GM12878 (cell line): Measurements from ENCODE around the gene CNPY1. TPM values are rescaled to one million over a fixed set of nuclear protein-coding genes. Genes with fewer than 3 reads are reported as not detected.

ENCODE experiments used
- ATAC-seq: fragments of 200-7000 bp; cut with Tn5 transposase; 3 replicates; pipeline ENCODE4 v1.9.1; 2020; ENCODE audit warnings: mild to moderate bottlenecking, moderate library complexity
- BruUV-seq: library from RNA; stranded (reverse); fragments of 400-500 nt; replicated peaks from 2 replicates; lab custom pipeline; 2021; lab: Mats Ljungman, UMichigan
- CTCF ChIA-PET: fragments of 300-600 bp; sonication (Branson Sonifier 250); formaldehyde crosslinking; extraction: SDS; loops from one replicate; lab custom pipeline; 2021; ENCODE audit warnings: inconsistent platforms; lab: Yijun Ruan, JAX
- POLR2A ChIA-PET: fragments of 350-600 bp; formaldehyde crosslinking; extraction: SDS; loops from one replicate; lab custom pipeline; 2021; ENCODE audit warnings: inconsistent platforms; lab: Charles Lee
- RAD21 ChIA-PET: fragments of 300-600 bp; sonication (Branson Sonifier 250); formaldehyde crosslinking; loops from one replicate; lab custom pipeline; 2023; ENCODE audit warnings: antibody characterized with exemption; ENCODE audit not compliant: unreplicated experiment; lab: Charles Lee
- SMC1A ChIA-PET: fragments of 300-600 bp; sonication (Branson Sonifier 250); formaldehyde crosslinking; loops from one replicate; lab custom pipeline; 2023; ENCODE audit not compliant: unreplicated experiment, uncharacterized antibody; lab: Charles Lee
- DNase-seq: peaks from one replicate; pipeline ENCODE4 v3.0.0-alpha.2; 2011; ENCODE audit warnings: low read depth, low spot score
- FAIRE-seq: peaks from 3 replicates; lab custom pipeline; 2011; peaks lifted over from hg19 to GRCh38; lab: Jason Lieb, UNC
- H2AFZ ChIP-seq: 2 replicates; pipeline ENCODE4 v1.6.0; 2011; ENCODE audit warnings: low read depth, low read length, control low read depth; ENCODE audit not compliant: control insufficient read depth
- H3K27ac ChIP-seq: 2 replicates; pipeline ENCODE4 v1.5.1; 2011; ENCODE audit warnings: control low read depth; ENCODE audit not compliant: control insufficient read depth, insufficient read depth
- H3K27me3 ChIP-seq, 2 experiments: replicated peaks in 1 of 2; 2 replicates each; pipeline versions ENCODE4 v1.6.0 to v1.6.1; 2011; ENCODE audit warnings: low read length in 1 of 2; ENCODE audit not compliant: control insufficient read depth in 2 of 2, insufficient read depth in 2 of 2
- H3K36me3 ChIP-seq, 2 experiments: 2 replicates each; pipeline ENCODE4 v1.5.1; 2011; ENCODE audit warnings: low read length in 1 of 2; ENCODE audit not compliant: control insufficient read depth in 2 of 2, insufficient read depth in 2 of 2
- H3K4me1 ChIP-seq: 2 replicates; pipeline ENCODE4 v1.6.1; 2011; ENCODE audit warnings: mild to moderate bottlenecking, low read length, moderate library complexity, mixed read lengths; ENCODE audit not compliant: control insufficient read depth, insufficient read depth
- H3K4me2 ChIP-seq: 2 replicates; pipeline ENCODE4 v1.6.0; 2011; ENCODE audit warnings: control low read depth; ENCODE audit not compliant: control insufficient read depth, insufficient read depth
- H3K4me3 ChIP-seq: fragments of 200-600 bp; sonication (generic); 2 replicates; pipeline ENCODE4 v1.5.1; 2016
- H3K79me2 ChIP-seq: 2 replicates; pipeline ENCODE4 v1.6.0; 2011; ENCODE audit warnings: low read length; ENCODE audit not compliant: control insufficient read depth, insufficient read depth
- H3K9ac ChIP-seq: 2 replicates; pipeline ENCODE4 v1.8.0; 2011; ENCODE audit warnings: low read length, control low read depth, mixed read lengths; ENCODE audit not compliant: control insufficient read depth, insufficient read depth
- H3K9me3 ChIP-seq: replicated peaks from 3 replicates; pipeline ENCODE4 v1.5.1; 2011; ENCODE audit warnings: mild to moderate bottlenecking, low read length; ENCODE audit not compliant: control insufficient read depth, insufficient read depth
- H4K20me1 ChIP-seq: 2 replicates; pipeline ENCODE4 v1.6.0; 2011; ENCODE audit not compliant: control insufficient read depth, insufficient read depth
- BMI1 ChIP-seq: fragments of 450-650 bp; IDR thresholded peaks from 2 replicates; pipeline ENCODE4 v1.6.1; 2016; ENCODE audit warnings: mild to moderate bottlenecking, moderate library complexity, borderline replicate concordance
- ETV6 ChIP-seq, 2 experiments: fragments of 450-650 bp in 1 of 2; IDR thresholded peaks in 1 of 2; conservative IDR thresholded peaks in 1 of 2; 2 replicates each; pipeline ENCODE4 v1.6.1; 2014; ENCODE audit warnings: antibody characterized with exemption in 1 of 2, borderline replicate concordance in 1 of 2, low read depth in 1 of 2, mild to moderate bottlenecking in 1 of 2, moderate library complexity in 1 of 2
- FOXK2 ChIP-seq: fragments of 450-650 bp; IDR thresholded peaks from 2 replicates; pipeline ENCODE4 v1.6.1; 2017; ENCODE audit warnings: mild to moderate bottlenecking, moderate library complexity
- GABPA ChIP-seq: IDR thresholded peaks from 2 replicates; pipeline ENCODE4 v1.6.1; 2014; ENCODE audit warnings: antibody characterized with exemption, low read depth, mild to moderate bottlenecking, inconsistent platforms
- IKZF2 ChIP-seq, 2 experiments: fragments of 450-650 bp; IDR thresholded peaks; 2 replicates each; pipeline ENCODE4 v1.6.1; 2017; ENCODE audit warnings: mild to moderate bottlenecking in 2 of 2, moderate library complexity in 2 of 2
- NFYB ChIP-seq: IDR thresholded peaks from 2 replicates; pipeline ENCODE4 v1.6.1; 2011; ENCODE audit warnings: low read depth, mild to moderate bottlenecking, low read length, improper control_type of control experiment, moderate library complexity; ENCODE audit not compliant: insufficient read depth
- PAX8 ChIP-seq: fragments of 450-650 bp; IDR thresholded peaks from 2 replicates; pipeline ENCODE4 v1.6.1; 2017; ENCODE audit warnings: mild to moderate bottlenecking, moderate library complexity
- POLR2A ChIP-seq: IDR thresholded peaks from 2 replicates; pipeline ENCODE4 v1.6.1; 2011; ENCODE audit warnings: low read depth, mild to moderate bottlenecking, low read length
- SP1 ChIP-seq: IDR thresholded peaks from one replicate; pipeline ENCODE4 v1.6.1; 2011; ENCODE audit warnings: low read depth, low read length
- WGBS: methylation state at CpG from one replicate; pipeline ENCODE4 v1.1.6; 2016; ENCODE audit warnings: low lambda C conversion rate; ENCODE audit not compliant: insufficient replicate concordance, insufficient coverage; ENCODE audit errors: missing lambda C conversion rate; 5-methylcytosine and 5-hydroxymethylcytosine counted together
- in situ Hi-C: fragments of 300-500 bp; cut with MboI; formaldehyde crosslinking; loops from 9 replicates; pipeline ENCODE4 v1.14.3; 2018; ENCODE audit warnings: mixed read lengths
- intact Hi-C: fragments of 100-400 bp; cut with micrococcal nuclease; formaldehyde crosslinking; loops from one replicate; pipeline ENCODE4 v1.14.2; 2022; ENCODE audit not compliant: unreplicated experiment
- polyA plus RNA-seq, 11 experiments: library from polyadenylated mRNA; depleted of rRNA in 4 of 11; unstranded in 6 of 11; stranded (reverse) in 5 of 11; fragments of >200 nt; fragmentation: Nextera tagmentation in 4 of 11; fragmentation: Illumina TruSeq in 1 of 11; extraction: Ambion mirVana in 4 of 11; extraction: Trizol in 1 of 11; gene quantifications; 1 replicate in 1 of 11; 2 replicates in 10 of 11; pipeline versions ENCODE4 v1.2.1 to v1.2.3, GENCODE V29; 2011 to 2016; ENCODE audit warnings: inconsistent platforms in 2 of 11, missing spikeins in 2 of 11, low read depth in 1 of 11
- total RNA-seq, 4 experiments: library from RNA; depleted of rRNA in 3 of 4; stranded (reverse); fragments of >200 nt in 3 of 4; fragmentation: Illumina TruSeq in 1 of 4; extraction: Trizol in 1 of 4; gene quantifications; 2 replicates each; pipeline versions ENCODE4 v1.2.1 to v1.2.3, GENCODE V29; 2013 to 2021
- TF ChIP-seq, protein P1 (sequence below): IDR thresholded peaks from 2 replicates; pipeline ENCODE4 v1.6.1; 2011; ENCODE audit warnings: low read depth, mild to moderate bottlenecking, low read length, moderate library complexity, borderline replicate concordance; ENCODE audit errors: extremely low read depth
- TF ChIP-seq, protein P2 (sequence below): IDR thresholded peaks from 2 replicates; pipeline ENCODE4 v1.6.1; 2012; ENCODE audit warnings: low read length, inconsistent platforms
- TF ChIP-seq, protein P3 (sequence below), 3 experiments: IDR thresholded peaks in 2 of 3; conservative IDR thresholded peaks in 1 of 3; 2 replicates each; pipeline ENCODE4 v1.5.1; 2011; ENCODE audit warnings: low read depth in 3 of 3, low read length in 3 of 3, mild to moderate bottlenecking in 3 of 3, control low read depth in 2 of 3, moderate library complexity in 2 of 3, inconsistent platforms in 1 of 3, mixed read lengths in 1 of 3; ENCODE audit not compliant: control insufficient read depth in 2 of 3, insufficient read depth in 1 of 3; ENCODE audit errors: extremely low read depth in 1 of 3
- TF ChIP-seq, protein P4 (sequence below): IDR thresholded peaks from 2 replicates; pipeline ENCODE4 v1.6.1; 2011; ENCODE audit warnings: mild to moderate bottlenecking, low read depth, low read length, moderate library complexity; ENCODE audit not compliant: insufficient replicate concordance
- TF ChIP-seq, protein P5 (sequence below): fragments of 450-650 bp; IDR thresholded peaks from 2 replicates; pipeline ENCODE4 v1.6.1; 2017; ENCODE audit warnings: low read depth, mild to moderate bottlenecking, moderate library complexity

CNPY1 gene
- total and polyA plus RNA-seq, 10 of the 15 experiments (the other 5 are each of a cell fraction or from before 2014, with no cell fraction given), result not detected

DNA sequence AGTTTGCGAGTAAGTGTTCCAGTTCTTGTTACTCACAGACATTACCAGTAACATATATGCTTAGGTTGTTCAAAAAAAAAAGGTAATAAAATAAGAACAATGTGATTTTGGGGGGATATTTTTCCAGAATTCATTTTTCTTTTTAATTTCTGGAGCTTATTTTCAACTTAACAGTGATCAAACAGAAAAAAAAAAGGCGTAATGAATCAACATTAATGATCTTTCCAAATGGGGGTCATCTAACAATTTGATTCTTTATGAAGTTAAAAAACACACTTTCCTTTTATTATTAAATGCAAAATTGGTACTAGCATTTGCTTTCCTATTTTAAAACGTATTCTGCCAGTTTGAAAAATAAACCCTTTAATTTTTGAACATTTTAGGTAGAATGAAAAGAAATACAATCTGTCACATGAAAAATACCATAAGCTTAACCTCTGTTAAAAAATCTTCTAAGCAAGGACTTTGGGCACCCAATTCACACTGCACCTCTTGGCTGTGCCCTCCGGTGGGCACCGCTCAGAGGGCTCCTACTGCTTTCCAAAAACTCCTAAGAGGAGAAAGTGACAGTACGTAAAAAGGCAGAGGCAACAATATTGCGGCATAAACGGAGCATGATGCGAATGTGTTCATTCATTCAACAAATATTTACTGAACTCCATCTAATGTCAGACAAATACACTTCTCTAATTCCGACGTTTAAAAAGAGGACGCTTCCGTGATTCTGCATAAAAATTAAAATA is 32.6 kb downstream of the CNPY1 start:
- no peak overlapping the region for H3K4me2 ChIP-seq
- in situ Hi-C loops, result no loop called here
- peaks cover 6 to 13% of the 10 kb centered on the region in 2 experiments; a peak in 3 of 4 replicates for H3K27me3 ChIP-seq
- intact Hi-C loops, result no loop called here
- DNase-seq (no peak), FAIRE-seq (no peak), ATAC-seq (no peak)
- no peak overlapping the region for H3K27ac ChIP-seq
- H4K20me1 ChIP-seq, result no peaks in the 10 kb centered on the region
- no TSS peak for BruUV-seq
- 60% methylated on average over 13 of the region's 13 CpGs for WGBS
- ChIA-PET RAD21 (no interaction called here), POLR2A (no interaction called here), CTCF (no interaction called here), SMC1A (interaction anchor here (0.6 kb wide), 1 partner anchor 152 kb away, joined by 3 read pairs; no protein-coding TSS in a partner anchor)
- no peaks in the 10 kb centered on the region; the same call in 2 of the 3 replicates for H3K9me3 ChIP-seq
- H3K79me2 ChIP-seq, result no peaks in the 10 kb centered on the region
- no peaks in the 10 kb centered on the region for H3K36me3 ChIP-seq
- TF ChIP-seq NFYB (no peak), FOXK2 (no peak), SP1 (no peak), BMI1 (no peak), POLR2A (no peak), PAX8 (no peak), GABPA (no peak), IKZF2 (IDR thresholded peaks at IDR 0.05) (no peak), ETV6 (conservative IDR thresholded peaks at IDR 0.05 in 1 of 2, IDR thresholded peaks at IDR 0.05 in 1 of 2; ENCODE audit: borderline replicate concordance in 1 of 2, low read depth in 1 of 2) (no peak)
- TF ChIP-seq, protein P1, sequence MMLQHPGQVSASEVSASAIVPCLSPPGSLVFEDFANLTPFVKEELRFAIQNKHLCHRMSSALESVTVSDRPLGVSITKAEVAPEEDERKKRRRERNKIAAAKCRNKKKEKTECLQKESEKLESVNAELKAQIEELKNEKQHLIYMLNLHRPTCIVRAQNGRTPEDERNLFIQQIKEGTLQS, result no peak
- TF ChIP-seq, protein P2, sequence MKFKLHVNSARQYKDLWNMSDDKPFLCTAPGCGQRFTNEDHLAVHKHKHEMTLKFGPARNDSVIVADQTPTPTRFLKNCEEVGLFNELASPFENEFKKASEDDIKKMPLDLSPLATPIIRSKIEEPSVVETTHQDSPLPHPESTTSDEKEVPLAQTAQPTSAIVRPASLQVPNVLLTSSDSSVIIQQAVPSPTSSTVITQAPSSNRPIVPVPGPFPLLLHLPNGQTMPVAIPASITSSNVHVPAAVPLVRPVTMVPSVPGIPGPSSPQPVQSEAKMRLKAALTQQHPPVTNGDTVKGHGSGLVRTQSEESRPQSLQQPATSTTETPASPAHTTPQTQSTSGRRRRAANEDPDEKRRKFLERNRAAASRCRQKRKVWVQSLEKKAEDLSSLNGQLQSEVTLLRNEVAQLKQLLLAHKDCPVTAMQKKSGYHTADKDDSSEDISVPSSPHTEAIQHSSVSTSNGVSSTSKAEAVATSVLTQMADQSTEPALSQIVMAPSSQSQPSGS, result no peak
- TF ChIP-seq, protein P3, sequence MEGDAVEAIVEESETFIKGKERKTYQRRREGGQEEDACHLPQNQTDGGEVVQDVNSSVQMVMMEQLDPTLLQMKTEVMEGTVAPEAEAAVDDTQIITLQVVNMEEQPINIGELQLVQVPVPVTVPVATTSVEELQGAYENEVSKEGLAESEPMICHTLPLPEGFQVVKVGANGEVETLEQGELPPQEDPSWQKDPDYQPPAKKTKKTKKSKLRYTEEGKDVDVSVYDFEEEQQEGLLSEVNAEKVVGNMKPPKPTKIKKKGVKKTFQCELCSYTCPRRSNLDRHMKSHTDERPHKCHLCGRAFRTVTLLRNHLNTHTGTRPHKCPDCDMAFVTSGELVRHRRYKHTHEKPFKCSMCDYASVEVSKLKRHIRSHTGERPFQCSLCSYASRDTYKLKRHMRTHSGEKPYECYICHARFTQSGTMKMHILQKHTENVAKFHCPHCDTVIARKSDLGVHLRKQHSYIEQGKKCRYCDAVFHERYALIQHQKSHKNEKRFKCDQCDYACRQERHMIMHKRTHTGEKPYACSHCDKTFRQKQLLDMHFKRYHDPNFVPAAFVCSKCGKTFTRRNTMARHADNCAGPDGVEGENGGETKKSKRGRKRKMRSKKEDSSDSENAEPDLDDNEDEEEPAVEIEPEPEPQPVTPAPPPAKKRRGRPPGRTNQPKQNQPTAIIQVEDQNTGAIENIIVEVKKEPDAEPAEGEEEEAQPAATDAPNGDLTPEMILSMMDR (IDR thresholded peaks at IDR 0.05 in 2 of 3, conservative IDR thresholded peaks at IDR 0.05 in 1 of 3; ENCODE audit: control insufficient read depth in 2 of 3, extremely low read depth in 1 of 3, insufficient read depth in 1 of 3, low read depth in 3 of 3, low read length in 3 of 3), result no peak
- TF ChIP-seq, protein P4, sequence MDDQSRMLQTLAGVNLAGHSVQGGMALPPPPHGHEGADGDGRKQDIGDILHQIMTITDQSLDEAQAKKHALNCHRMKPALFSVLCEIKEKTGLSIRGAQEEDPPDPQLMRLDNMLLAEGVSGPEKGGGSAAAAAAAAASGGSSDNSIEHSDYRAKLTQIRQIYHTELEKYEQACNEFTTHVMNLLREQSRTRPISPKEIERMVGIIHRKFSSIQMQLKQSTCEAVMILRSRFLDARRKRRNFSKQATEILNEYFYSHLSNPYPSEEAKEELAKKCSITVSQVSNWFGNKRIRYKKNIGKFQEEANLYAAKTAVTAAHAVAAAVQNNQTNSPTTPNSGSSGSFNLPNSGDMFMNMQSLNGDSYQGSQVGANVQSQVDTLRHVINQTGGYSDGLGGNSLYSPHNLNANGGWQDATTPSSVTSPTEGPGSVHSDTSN, result no peak
- TF ChIP-seq, protein P5, sequence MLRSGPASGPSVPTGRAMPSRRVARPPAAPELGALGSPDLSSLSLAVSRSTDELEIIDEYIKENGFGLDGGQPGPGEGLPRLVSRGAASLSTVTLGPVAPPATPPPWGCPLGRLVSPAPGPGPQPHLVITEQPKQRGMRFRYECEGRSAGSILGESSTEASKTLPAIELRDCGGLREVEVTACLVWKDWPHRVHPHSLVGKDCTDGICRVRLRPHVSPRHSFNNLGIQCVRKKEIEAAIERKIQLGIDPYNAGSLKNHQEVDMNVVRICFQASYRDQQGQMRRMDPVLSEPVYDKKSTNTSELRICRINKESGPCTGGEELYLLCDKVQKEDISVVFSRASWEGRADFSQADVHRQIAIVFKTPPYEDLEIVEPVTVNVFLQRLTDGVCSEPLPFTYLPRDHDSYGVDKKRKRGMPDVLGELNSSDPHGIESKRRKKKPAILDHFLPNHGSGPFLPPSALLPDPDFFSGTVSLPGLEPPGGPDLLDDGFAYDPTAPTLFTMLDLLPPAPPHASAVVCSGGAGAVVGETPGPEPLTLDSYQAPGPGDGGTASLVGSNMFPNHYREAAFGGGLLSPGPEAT, result no peak
- H3K4me1 ChIP-seq, result no peaks in the 10 kb centered on the region
- no peak overlapping the region for H3K9ac ChIP-seq
- H2AFZ ChIP-seq, result no peak overlapping the region
- no peak overlapping the region for H3K4me3 ChIP-seq
